PC-3 (cell line): Measurements from ENCODE around the gene PRKCE. TPM values are rescaled to one million over a fixed set of nuclear protein-coding genes. Genes with fewer than 3 reads are reported as not detected.

Source experiments
- ATAC-seq: fragments of 200-7000 bp; cut with Tn5 transposase; 2 replicates; pipeline ENCODE4 v1.9.1; 2020; ENCODE audit warnings: mild to moderate bottlenecking, moderate library complexity
- BruUV-seq: library from RNA; stranded (reverse); fragments of 400-500 nt; replicated peaks from 2 replicates; lab custom pipeline; 2021; lab: Mats Ljungman, UMichigan
- CTCF ChIA-PET: fragments of 300-600 bp; sonication (Branson Sonifier 250); formaldehyde crosslinking; loops from one replicate; lab custom pipeline; 2022; ENCODE audit warnings: antibody characterized with exemption; lab: Charles Lee
- POLR2A ChIA-PET: fragments of 300-600 bp; sonication (Branson Sonifier 250); formaldehyde crosslinking; loops from one replicate; lab custom pipeline; 2022; ENCODE audit warnings: antibody characterized with exemption; ENCODE audit not compliant: unreplicated experiment; lab: Charles Lee
- DNase-seq: peaks from one replicate; pipeline ENCODE4 v3.0.0-alpha.2; 2015
- H2AFZ ChIP-seq: fragments of 300-600 bp; sonication (generic); 2 replicates; pipeline ENCODE4 v1.6.0; 2016; ENCODE audit warnings: antibody characterized with exemption, low read length
- H3F3A ChIP-seq: fragments of 300-600 bp; sonication (generic); one replicate; pipeline ENCODE4 v1.6.0; 2017; ENCODE audit warnings: antibody characterized with exemption, low read length, control low read depth, mild to moderate bottlenecking; ENCODE audit not compliant: unreplicated experiment
- H3K27ac ChIP-seq: fragments of 300-600 bp; sonication (generic); 2 replicates; pipeline ENCODE4 v1.5.1; 2016; ENCODE audit warnings: mild to moderate bottlenecking, low read length
- H3K27me3 ChIP-seq: fragments of 300-600 bp; sonication (generic); 2 replicates; pipeline ENCODE4 v1.6.1; 2016; ENCODE audit warnings: low read length, mixed read lengths
- H3K36me3 ChIP-seq: fragments of 300-600 bp; sonication (generic); 2 replicates; pipeline ENCODE4 v1.6.1; 2016; ENCODE audit warnings: low read depth, mixed run types, low read length, mixed read lengths
- H3K4me1 ChIP-seq: fragments of 300-600 bp; sonication (generic); 2 replicates; pipeline ENCODE4 v1.5.1; 2016; ENCODE audit warnings: low read length; ENCODE audit not compliant: insufficient read depth
- H3K4me2 ChIP-seq: fragments of 300-600 bp; sonication (generic); 2 replicates; pipeline ENCODE4 v1.6.0; 2016; ENCODE audit warnings: low read length
- H3K4me3 ChIP-seq: fragments of 300-600 bp; sonication (generic); 2 replicates; pipeline ENCODE4 v1.5.1; 2016; ENCODE audit warnings: mild to moderate bottlenecking, low read length, mixed read lengths
- H3K79me2 ChIP-seq: fragments of 300-600 bp; sonication (generic); 2 replicates; pipeline ENCODE4 v1.6.1; 2017; ENCODE audit warnings: low read length, mixed read lengths
- H3K9ac ChIP-seq: fragments of 300-600 bp; sonication (generic); 2 replicates; pipeline ENCODE4 v1.6.0; 2016; ENCODE audit warnings: mild to moderate bottlenecking, low read length
- H3K9me2 ChIP-seq: fragments of 300-600 bp; sonication (generic); replicated peaks from 2 replicates; pipeline ENCODE4 v1.6.1; 2016; ENCODE audit warnings: mixed run types, low read length, mixed read lengths
- H3K9me3 ChIP-seq: fragments of 300-600 bp; sonication (generic); 2 replicates; pipeline ENCODE4 v1.6.1; 2016; ENCODE audit warnings: low read length, mixed read lengths
- H4K20me1 ChIP-seq: fragments of 300-600 bp; sonication (generic); 2 replicates; pipeline ENCODE4 v1.6.1; 2016; ENCODE audit warnings: low read length, mixed read lengths
- CTCF ChIP-seq: fragments of 300-600 bp; sonication (generic); conservative IDR thresholded peaks from 2 replicates; pipeline ENCODE4 v1.5.1; 2017; ENCODE audit warnings: antibody characterized with exemption, low read depth, mild to moderate bottlenecking, low read length
- EZH2 ChIP-seq: fragments of 300-600 bp; sonication (generic); IDR thresholded peaks from one replicate; pipeline ENCODE4 v1.6.1; 2017; ENCODE audit warnings: antibody characterized with exemption, mild to moderate bottlenecking, low read length; ENCODE audit not compliant: unreplicated experiment
- EZH2phosphoT487 ChIP-seq: fragments of 300-600 bp; sonication (generic); IDR thresholded peaks from 2 replicates; pipeline ENCODE4 v1.6.1; 2018; ENCODE audit warnings: mild to moderate bottlenecking, antibody characterized with exemption, low read length, borderline replicate concordance
- intact Hi-C: fragments of 100-400 bp; cut with micrococcal nuclease; formaldehyde crosslinking; loops from 2 replicates; pipeline ENCODE4 v1.9.0; 2023
- total RNA-seq: library from RNA; depleted of rRNA; stranded (reverse); fragments of >200 nt; gene quantifications from 2 replicates; pipeline ENCODE4 v1.2.3, GENCODE V29; 2014

PRKCE gene
- total RNA-seq, 1 experiment from 2014 or later = 7.0 TPM

- Histone ChIP-seq H3K79me2 (no peaks in the 10 kb centered on the region), H3K4me3 (no peak overlapping the region), H3K36me3 (no peaks in the 10 kb centered on the region), H2AFZ (no peak overlapping the region), H3K27ac (no peak overlapping the region), H4K20me1 (no peaks in the 10 kb centered on the region), H3K4me1 (peaks cover 10% of the 10 kb centered on the region; the same call in 1 of the 2 replicates), H3K27me3 (no peaks in the 10 kb centered on the region), H3K9ac (no peak overlapping the region), H3K9me3 (no peaks in the 10 kb centered on the region), H3K9me2 (no peaks in the 10 kb centered on the region), H3F3A (no peaks in the 10 kb centered on the region), H3K4me2 (no peak overlapping the region)
- DNase-seq (no peak), ATAC-seq (no peak)
- CTCF ChIA-PET = no interaction called here
- intact Hi-C loops = no loop called here
- TF ChIP-seq EZH2phosphoT487 = no peak
- POLR2A ChIA-PET = no interaction called here
- no TSS peak for BruUV-seq
Measured at GRCh38 chr2:46126571-46126970, 475.1 kb downstream of the PRKCE start.

DNA sequence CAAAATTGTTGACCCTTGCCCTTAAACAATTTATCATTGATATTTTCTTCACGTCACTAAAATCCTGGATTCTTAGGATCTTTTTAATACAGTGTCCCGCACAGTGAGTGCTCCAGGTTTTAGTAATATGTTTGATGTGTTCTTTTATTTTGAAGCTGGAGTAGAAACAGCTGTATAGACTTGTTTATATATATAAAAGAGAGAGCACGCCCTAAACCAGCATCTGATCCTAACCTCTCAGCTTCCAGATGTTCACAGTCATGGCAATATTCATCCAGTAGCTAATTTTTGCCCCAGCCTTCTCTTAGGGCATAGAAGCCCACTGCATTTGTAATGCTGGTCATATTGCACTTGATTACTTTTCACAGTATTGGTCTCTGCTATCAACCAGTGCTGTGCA, 475.7 kb downstream of the PRKCE start:
- no peak overlapping the region for H3K4me3 ChIP-seq
- no peaks in the 10 kb centered on the region for H3K36me3 ChIP-seq
- no peak overlapping the region for H3K4me2 ChIP-seq
- no peak overlapping the region for H2AFZ ChIP-seq
- CTCF ChIA-PET = no interaction called here
- H3K9me2 ChIP-seq = no peaks in the 10 kb centered on the region
- TF ChIP-seq EZH2phosphoT487 (no peak), CTCF (no peak), EZH2 (no peak)
- ATAC-seq (no peak), DNase-seq (no peak)
- H3K79me2 ChIP-seq = no peaks in the 10 kb centered on the region
- no peak overlapping the region for H3K27ac ChIP-seq
- no peaks in the 10 kb centered on the region for H3K9me3 ChIP-seq
- H3F3A ChIP-seq = no peaks in the 10 kb centered on the region
- H3K27me3 ChIP-seq = no peaks in the 10 kb centered on the region
- POLR2A ChIA-PET = no interaction called here
- H3K4me1 ChIP-seq = peaks cover 10% of the 10 kb centered on the region; the same call in 1 of the 2 replicates
- H3K9ac ChIP-seq = no peak overlapping the region
- H4K20me1 ChIP-seq = no peaks in the 10 kb centered on the region
- BruUV-seq = no TSS peak
- intact Hi-C loops = no loop called here

GRCh38 chr2:46130511-46130910, 479.0 kb downstream of the PRKCE start:
- Histone ChIP-seq H3K9ac (no peak overlapping the region), H3K9me3 (no peaks in the 10 kb centered on the region), H3K9me2 (no peaks in the 10 kb centered on the region), H3K4me2 (no peak overlapping the region), H3K79me2 (no peaks in the 10 kb centered on the region), H3K4me3 (no peak overlapping the region), H2AFZ (no peak overlapping the region), H3K4me1 (no peaks in the 10 kb centered on the region), H3K27me3 (no peaks in the 10 kb centered on the region), H4K20me1 (no peaks in the 10 kb centered on the region), H3K36me3 (no peaks in the 10 kb centered on the region), H3K27ac (no peak overlapping the region), H3F3A (no peaks in the 10 kb centered on the region)
- intact Hi-C loops = no loop called here
- BruUV-seq = no TSS peak
- POLR2A ChIA-PET = no interaction called here
- DNase-seq (no peak), ATAC-seq (no peak)
- CTCF ChIA-PET = no interaction called here
- TF ChIP-seq CTCF = no peak
- no peak for TF ChIP-seq EZH2
- no peak for TF ChIP-seq EZH2phosphoT487
